HEK293T (cell line): ENCODE data around the gene CAD.

Source experiments
- BHLHE40 ChIP-seq: fragments of 450-650 bp; IDR thresholded peaks from 2 replicates; pipeline ENCODE4 v1.6.1; 2016; ENCODE audit warnings: mild to moderate bottlenecking, moderate library complexity, borderline replicate concordance
- ELF4 ChIP-seq: fragments of 450-650 bp; IDR thresholded peaks from 2 replicates; pipeline ENCODE4 v1.6.1; 2017; ENCODE audit warnings: antibody characterized with exemption
- FOXA1 ChIP-seq: fragments of 450-650 bp; IDR thresholded peaks from 2 replicates; pipeline ENCODE4 v1.6.1; 2016; ENCODE audit warnings: mild to moderate bottlenecking
- HDGF ChIP-seq: fragments of 450-650 bp; IDR thresholded peaks from 2 replicates; pipeline ENCODE4 v1.6.1; 2017; ENCODE audit warnings: antibody characterized with exemption, borderline replicate concordance
- SP1 ChIP-seq: fragments of 450-650 bp; IDR thresholded peaks from 2 replicates; pipeline ENCODE4 v1.6.1; 2017
- SUZ12 ChIP-seq: fragments of 450-650 bp; IDR thresholded peaks from 2 replicates; pipeline ENCODE4 v1.6.1; 2016; ENCODE audit warnings: mild to moderate bottlenecking
- TF ChIP-seq, protein P1 (sequence below): fragments of 450-650 bp; IDR thresholded peaks from 2 replicates; pipeline ENCODE4 v1.6.1; 2016

DNA sequence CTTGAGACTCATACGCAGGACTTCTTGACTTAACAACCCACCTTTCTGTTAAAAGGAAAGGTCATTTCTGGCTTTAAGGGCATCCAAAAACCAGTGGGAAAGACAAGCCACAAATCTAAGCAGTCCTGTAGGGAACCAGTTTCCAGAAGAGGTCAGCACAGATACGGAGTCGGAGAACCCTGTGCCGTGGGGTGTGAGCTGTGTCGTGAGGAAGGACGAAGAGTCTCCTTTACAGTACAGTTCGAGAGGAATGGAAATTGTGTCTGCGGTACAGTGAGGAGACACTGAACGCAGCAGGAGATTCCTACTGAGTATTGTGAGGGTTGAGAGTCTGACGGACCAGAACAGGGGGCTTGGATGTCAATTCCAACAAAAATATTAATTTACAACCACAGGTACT, 27.9 kb downstream of the CAD start:
- TF ChIP-seq FOXA1 (no peak), SUZ12 (no peak), HDGF (no peak), SP1 (no peak), BHLHE40 (no peak), ELF4 (no peak)
- TF ChIP-seq, protein P1, sequence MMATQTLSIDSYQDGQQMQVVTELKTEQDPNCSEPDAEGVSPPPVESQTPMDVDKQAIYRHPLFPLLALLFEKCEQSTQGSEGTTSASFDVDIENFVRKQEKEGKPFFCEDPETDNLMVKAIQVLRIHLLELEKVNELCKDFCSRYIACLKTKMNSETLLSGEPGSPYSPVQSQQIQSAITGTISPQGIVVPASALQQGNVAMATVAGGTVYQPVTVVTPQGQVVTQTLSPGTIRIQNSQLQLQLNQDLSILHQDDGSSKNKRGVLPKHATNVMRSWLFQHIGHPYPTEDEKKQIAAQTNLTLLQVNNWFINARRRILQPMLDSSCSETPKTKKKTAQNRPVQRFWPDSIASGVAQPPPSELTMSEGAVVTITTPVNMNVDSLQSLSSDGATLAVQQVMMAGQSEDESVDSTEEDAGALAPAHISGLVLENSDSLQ = no peak
